ENCODE results near the gene TBC1D2.

GRCh38 chr9:98187926-98188325 lies 67.5 kb downstream of the TBC1D2 start:
- no peak for TF ChIP-seq POLR2A (IDR thresholded peaks at IDR 0.05)
- TF ChIP-seq CTCF (IDR thresholded peaks at IDR 0.05): no peak

Measured in upper lobe of left lung (tissue), 4 donors.